PFSK-1 (cell line): ENCODE results near the gene LPAR3.

Experiments
- FOXP2 ChIP-seq: optimal IDR thresholded peaks from 2 replicates; pipeline ENCODE3; 2011; ENCODE audit warnings: borderline replicate concordance, control low read depth, inconsistent platforms; ENCODE audit not compliant: insufficient read depth; ENCODE audit errors: extremely low read length, extremely low read depth
- POLR2AphosphoS5 ChIP-seq: IDR thresholded peaks from 2 replicates; pipeline ENCODE4 v1.6.1; 2012; ENCODE audit warnings: low read depth, mild to moderate bottlenecking, control low read depth, low read length, moderate library complexity
- SIN3A ChIP-seq: IDR thresholded peaks from 2 replicates; pipeline ENCODE4 v1.6.1; 2012; ENCODE audit warnings: mild to moderate bottlenecking, low read length, moderate library complexity, borderline replicate concordance; ENCODE audit not compliant: insufficient read depth
- TAF1 ChIP-seq: IDR thresholded peaks from 2 replicates; pipeline ENCODE4 v1.6.1; 2012; ENCODE audit warnings: low read length, control low read depth, borderline replicate concordance; ENCODE audit not compliant: insufficient read depth
- TF ChIP-seq, protein P1 (sequence below), 2 experiments: IDR thresholded peaks; 2 replicates each; pipeline versions ENCODE4 v1.6.1 to v1.8.0; 2011 to 2012; ENCODE audit warnings: low read depth in 2 of 2, low read length in 2 of 2, control low read depth in 1 of 2, inconsistent platforms in 1 of 2, mild to moderate bottlenecking in 1 of 2, moderate library complexity in 1 of 2; ENCODE audit not compliant: insufficient read depth in 1 of 2

The LPAR3 gene

DNA sequence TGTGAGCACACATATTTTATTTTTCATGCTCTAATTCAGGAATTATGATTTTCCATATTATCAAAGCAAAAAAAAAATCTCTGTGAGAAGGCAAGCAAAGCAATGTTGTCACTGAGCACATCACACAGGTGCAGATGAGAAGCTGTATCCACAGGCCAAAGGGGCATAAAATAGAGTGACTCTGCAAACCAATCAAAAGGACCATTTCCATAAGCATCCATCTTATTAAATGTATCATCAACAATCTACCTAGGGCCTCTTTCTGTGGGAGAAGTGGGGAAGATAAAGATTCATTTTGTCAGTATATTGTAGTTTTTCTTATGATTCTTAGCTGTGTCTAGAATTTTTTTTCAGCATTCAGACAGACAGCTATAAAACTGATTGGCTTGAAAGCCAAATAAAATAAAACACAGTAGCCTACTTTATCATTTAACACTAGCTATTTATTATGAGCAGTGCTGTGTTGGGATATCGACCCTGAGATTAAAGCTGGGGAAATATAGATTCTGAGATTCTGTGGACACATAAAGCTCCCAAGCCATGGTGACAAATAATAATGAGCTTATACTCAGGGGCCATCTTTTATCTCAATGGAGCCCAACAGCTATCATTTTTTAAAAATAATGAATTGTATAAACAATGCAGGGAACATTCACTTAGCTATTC is 90.3 kb downstream of the LPAR3 start:
- TF ChIP-seq FOXP2 (no peak), TAF1 (no peak), POLR2AphosphoS5 (no peak), SIN3A (no peak)
- TF ChIP-seq, protein P1, sequence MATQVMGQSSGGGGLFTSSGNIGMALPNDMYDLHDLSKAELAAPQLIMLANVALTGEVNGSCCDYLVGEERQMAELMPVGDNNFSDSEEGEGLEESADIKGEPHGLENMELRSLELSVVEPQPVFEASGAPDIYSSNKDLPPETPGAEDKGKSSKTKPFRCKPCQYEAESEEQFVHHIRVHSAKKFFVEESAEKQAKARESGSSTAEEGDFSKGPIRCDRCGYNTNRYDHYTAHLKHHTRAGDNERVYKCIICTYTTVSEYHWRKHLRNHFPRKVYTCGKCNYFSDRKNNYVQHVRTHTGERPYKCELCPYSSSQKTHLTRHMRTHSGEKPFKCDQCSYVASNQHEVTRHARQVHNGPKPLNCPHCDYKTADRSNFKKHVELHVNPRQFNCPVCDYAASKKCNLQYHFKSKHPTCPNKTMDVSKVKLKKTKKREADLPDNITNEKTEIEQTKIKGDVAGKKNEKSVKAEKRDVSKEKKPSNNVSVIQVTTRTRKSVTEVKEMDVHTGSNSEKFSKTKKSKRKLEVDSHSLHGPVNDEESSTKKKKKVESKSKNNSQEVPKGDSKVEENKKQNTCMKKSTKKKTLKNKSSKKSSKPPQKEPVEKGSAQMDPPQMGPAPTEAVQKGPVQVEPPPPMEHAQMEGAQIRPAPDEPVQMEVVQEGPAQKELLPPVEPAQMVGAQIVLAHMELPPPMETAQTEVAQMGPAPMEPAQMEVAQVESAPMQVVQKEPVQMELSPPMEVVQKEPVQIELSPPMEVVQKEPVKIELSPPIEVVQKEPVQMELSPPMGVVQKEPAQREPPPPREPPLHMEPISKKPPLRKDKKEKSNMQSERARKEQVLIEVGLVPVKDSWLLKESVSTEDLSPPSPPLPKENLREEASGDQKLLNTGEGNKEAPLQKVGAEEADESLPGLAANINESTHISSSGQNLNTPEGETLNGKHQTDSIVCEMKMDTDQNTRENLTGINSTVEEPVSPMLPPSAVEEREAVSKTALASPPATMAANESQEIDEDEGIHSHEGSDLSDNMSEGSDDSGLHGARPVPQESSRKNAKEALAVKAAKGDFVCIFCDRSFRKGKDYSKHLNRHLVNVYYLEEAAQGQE (IDR thresholded peaks at IDR 0.05; ENCODE audit: insufficient read depth in 1 of 2, low read depth in 2 of 2, low read length in 2 of 2): no peak

DNA sequence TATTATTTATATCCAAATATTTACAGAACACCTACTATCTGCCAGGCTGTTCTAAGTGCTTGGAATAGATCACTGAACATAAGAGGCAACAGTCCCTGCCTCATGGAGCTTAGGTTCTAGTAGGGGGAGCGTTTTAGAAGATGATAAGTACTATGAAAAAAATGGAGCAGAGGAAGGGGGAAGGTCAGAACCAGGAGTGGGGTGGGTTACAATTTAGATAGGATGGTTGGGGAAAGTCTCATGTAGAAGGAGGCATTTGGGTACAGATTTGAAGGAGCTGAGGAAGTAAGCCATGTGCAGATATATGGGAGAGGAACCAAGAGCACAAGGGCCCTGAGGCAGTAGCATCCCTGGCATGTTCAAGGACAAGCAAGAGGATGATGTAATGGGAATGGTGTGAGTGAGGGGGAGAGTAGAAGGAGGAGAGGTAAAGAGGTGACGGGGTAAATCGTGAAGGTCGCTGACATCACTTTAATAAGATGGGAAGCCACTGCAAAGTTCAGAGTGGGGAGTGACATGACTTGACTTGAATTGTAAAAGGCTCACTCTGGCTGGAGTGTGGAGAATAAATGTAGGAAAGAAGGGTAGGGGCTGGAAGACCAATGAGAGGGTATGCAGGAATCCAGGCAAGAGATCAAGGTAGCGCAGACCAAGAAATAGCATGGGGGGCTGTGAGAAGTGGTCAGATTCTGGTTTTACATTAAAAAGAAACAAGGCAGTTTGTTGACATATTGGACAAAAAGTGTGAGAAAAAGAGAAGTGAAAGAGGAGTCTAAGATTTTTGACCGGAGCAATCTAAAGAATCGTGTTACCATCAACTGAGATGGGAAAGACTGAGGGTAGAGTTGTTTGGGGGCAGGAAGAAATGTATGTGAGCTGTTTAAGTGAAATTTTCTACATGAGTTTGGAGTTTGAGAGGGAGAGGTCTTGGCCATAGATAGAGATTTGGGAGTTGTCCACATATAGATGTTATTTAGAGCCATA is 92.6 kb downstream of the LPAR3 start:
- TF ChIP-seq TAF1: no peak
- no peak for TF ChIP-seq FOXP2

DNA sequence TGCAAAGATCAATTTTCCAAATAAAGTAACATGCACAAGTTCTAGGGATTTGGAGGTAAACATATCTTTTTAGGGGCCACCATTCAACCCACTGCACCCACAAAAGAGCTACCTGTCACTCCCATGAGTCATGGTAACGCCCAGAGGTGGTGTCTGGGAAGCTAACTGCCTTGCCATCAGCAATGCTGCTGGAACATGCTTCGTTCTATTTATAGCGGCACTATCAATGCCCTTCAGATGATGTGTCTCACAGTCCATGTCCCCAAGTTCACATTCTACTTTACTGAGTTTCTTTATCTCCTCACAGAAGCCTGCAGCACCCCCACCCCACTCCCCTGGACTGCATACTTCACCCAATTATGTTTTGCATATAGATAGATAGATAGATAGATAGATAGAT is 95.4 kb downstream of the LPAR3 start:
- TF ChIP-seq, protein P1 (IDR thresholded peaks at IDR 0.05; ENCODE audit: insufficient read depth in 1 of 2, low read depth in 2 of 2, low read length in 2 of 2): no peak
- TF ChIP-seq POLR2AphosphoS5 (no peak), TAF1 (no peak), SIN3A (no peak), FOXP2 (no peak)

DNA sequence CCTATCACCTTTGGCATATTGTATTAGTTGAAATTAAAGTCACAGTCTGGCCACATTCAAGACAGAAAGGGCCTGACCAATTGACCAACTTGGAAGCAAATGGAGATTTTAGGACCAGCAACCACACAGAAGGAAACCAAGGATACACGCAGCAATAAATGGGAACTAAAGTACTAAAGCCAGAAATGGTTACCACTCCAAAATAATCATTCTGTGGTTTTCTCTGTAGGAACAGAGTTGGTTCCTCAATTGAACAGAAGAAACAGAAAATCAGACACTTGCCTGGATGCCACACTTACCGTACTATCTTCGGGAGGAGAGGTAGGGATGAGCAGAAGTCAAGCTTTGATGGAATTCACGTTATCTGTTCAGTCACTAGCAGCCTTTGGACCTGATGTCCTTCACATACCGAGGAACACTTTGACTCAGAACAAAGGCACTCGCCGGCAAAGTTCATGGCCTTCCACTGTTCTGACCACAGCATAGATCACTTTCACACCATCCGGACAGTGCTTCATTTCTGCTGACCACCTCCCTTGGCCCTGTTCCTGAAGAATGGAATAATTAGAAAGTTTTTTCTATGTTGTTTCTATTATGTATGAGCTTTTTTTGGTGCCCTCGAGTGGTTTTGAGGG is 96.9 kb downstream of the LPAR3 start:
- TF ChIP-seq, protein P1 (IDR thresholded peaks at IDR 0.05; ENCODE audit: insufficient read depth in 1 of 2, low read depth in 2 of 2, low read length in 2 of 2): no peak
- TF ChIP-seq TAF1: no peak
- no peak for TF ChIP-seq FOXP2
- TF ChIP-seq SIN3A: no peak
- no peak for TF ChIP-seq POLR2AphosphoS5

DNA sequence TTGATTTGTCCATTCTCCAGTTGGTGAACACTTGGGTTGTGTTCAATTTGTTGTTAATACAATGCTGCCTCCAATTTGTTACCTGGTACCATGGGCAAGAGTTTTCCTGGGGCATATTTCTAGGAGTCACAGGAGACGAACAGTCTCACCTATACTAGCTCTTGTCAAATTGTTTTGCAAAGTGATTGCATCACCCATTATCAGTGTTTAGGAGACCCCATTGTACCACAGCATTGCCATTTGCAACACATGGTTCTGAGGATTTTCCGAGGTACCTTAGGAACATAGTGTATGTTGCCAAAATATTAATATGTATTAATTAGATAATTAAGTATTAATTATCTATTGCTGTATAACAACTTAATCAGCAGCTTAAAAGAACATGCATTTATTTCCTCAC is 97.8 kb downstream of the LPAR3 start:
- TF ChIP-seq SIN3A: no peak
- TF ChIP-seq FOXP2: no peak
- no peak for TF ChIP-seq POLR2AphosphoS5
- TF ChIP-seq TAF1: no peak
- TF ChIP-seq, protein P1 (IDR thresholded peaks at IDR 0.05; ENCODE audit: insufficient read depth in 1 of 2, low read depth in 2 of 2, low read length in 2 of 2): no peak
